ENCODE data around the gene ARSG.

DNA sequence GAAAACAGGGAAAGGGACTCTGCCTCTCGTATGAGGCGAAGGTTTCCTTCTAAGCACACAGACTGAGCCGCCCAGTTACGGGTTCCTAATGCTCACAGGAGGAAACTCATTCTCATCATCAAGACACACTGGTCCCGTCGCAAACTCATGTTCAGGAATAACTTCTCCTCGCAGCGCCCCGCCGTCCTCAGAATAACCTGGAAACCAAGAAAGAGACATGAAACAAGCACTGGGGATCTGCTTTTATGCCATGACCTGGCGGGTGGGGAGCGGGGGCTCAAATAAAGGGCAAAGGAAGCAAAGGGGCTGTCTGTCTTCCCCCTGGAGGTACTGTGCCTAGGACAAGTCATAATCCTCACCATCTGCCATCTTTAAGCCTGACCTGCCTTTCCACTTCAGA lies 134.7 kb downstream of the ARSG start:
- TF ChIP-seq, protein P1, sequence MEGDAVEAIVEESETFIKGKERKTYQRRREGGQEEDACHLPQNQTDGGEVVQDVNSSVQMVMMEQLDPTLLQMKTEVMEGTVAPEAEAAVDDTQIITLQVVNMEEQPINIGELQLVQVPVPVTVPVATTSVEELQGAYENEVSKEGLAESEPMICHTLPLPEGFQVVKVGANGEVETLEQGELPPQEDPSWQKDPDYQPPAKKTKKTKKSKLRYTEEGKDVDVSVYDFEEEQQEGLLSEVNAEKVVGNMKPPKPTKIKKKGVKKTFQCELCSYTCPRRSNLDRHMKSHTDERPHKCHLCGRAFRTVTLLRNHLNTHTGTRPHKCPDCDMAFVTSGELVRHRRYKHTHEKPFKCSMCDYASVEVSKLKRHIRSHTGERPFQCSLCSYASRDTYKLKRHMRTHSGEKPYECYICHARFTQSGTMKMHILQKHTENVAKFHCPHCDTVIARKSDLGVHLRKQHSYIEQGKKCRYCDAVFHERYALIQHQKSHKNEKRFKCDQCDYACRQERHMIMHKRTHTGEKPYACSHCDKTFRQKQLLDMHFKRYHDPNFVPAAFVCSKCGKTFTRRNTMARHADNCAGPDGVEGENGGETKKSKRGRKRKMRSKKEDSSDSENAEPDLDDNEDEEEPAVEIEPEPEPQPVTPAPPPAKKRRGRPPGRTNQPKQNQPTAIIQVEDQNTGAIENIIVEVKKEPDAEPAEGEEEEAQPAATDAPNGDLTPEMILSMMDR (optimal IDR thresholded peaks at IDR 0.05 in 1 of 3, IDR thresholded peaks at IDR 0.05 in 1 of 3, conservative IDR thresholded peaks at IDR 0.05 in 1 of 3; ENCODE audit: extremely low read depth in 1 of 3, insufficient read depth in 2 of 3, low read length in 3 of 3): no peak
- TF ChIP-seq EZH2 (IDR thresholded peaks at IDR 0.05; ENCODE audit: low read length): no peak
